Neural cell (in vitro differentiated cells): ENCODE results near the gene CAPN9. TPM values are rescaled to one million over a fixed set of nuclear protein-coding genes. Genes with fewer than 3 reads are reported as not detected.

Experiments used
- H2AFZ ChIP-seq: fragments of 200-600, 300-800 bp; sonication (generic), shearing (Covaris generic); 2 replicates; pipeline ENCODE4 v1.6.0; 2014; ENCODE audit warnings: low read depth, mild to moderate bottlenecking, antibody characterized with exemption, low read length, moderate library complexity
- H3F3A ChIP-seq: fragments of 200-600 bp; shearing (Covaris generic); 2 replicates; pipeline ENCODE4 v1.6.1; 2016; ENCODE audit warnings: mild to moderate bottlenecking, moderate library complexity, mixed read lengths, antibody characterized with exemption, low read length; ENCODE audit not compliant: insufficient read depth, poor library complexity, severe bottlenecking
- H3K27ac ChIP-seq: fragments of 200-600, 300-800 bp; sonication (generic), shearing (Covaris generic); 2 replicates; pipeline ENCODE4 v1.5.1; 2014; ENCODE audit warnings: mild to moderate bottlenecking, low read length, moderate library complexity
- H3K27me3 ChIP-seq: fragments of 300-800, 200-600 bp; sonication (generic), shearing (Covaris generic); 2 replicates; pipeline ENCODE4 v1.6.0; 2014; ENCODE audit warnings: mild to moderate bottlenecking, low read depth, low read length, moderate library complexity; ENCODE audit not compliant: insufficient read depth
- H3K36me3 ChIP-seq: fragments of 300-800, 200-600 bp; sonication (generic), shearing (Covaris generic); 2 replicates; pipeline ENCODE4 v1.5.1; 2014; ENCODE audit warnings: mild to moderate bottlenecking, antibody characterized with exemption, low read length, moderate library complexity; ENCODE audit not compliant: insufficient read depth
- H3K4me2 ChIP-seq: fragments of 300-800, 200-600 bp; sonication (generic), shearing (Covaris generic); 2 replicates; pipeline ENCODE4 v1.6.0; 2014; ENCODE audit warnings: mild to moderate bottlenecking, low read length
- H3K4me3 ChIP-seq: fragments of 300-800, 200-600 bp; sonication (generic), shearing (Covaris generic); 2 replicates; pipeline ENCODE4 v1.5.1; 2014; ENCODE audit warnings: mild to moderate bottlenecking, low read length, moderate library complexity
- H3K79me2 ChIP-seq: fragments of 200-600 bp; shearing (Covaris generic); replicated peaks from 2 replicates; pipeline ENCODE4 v1.6.0; 2014; ENCODE audit warnings: mild to moderate bottlenecking, low read length, moderate library complexity; ENCODE audit not compliant: insufficient read depth
- H3K9ac ChIP-seq: fragments of 300-800, 200-600 bp; sonication (generic), shearing (Covaris generic); 2 replicates; pipeline ENCODE4 v1.6.1; 2016; ENCODE audit warnings: mild to moderate bottlenecking, low read length, mixed read lengths
- H3K9me2 ChIP-seq: fragments of 200-600 bp; shearing (Covaris generic); 2 replicates; pipeline ENCODE4 v1.6.1; 2016; ENCODE audit warnings: mild to moderate bottlenecking, low read length, mixed read lengths; ENCODE audit not compliant: insufficient read depth
- H3K9me3 ChIP-seq: fragments of 200-600, 300-800 bp; sonication (generic), shearing (Covaris generic); 2 replicates; pipeline ENCODE4 v1.6.1; 2016; ENCODE audit warnings: mild to moderate bottlenecking, mixed run types, low read length, moderate library complexity, mixed read lengths
- H4K20me1 ChIP-seq: fragments of 200-600 bp; shearing (Covaris generic); 2 replicates; pipeline ENCODE4 v1.6.1; 2016; ENCODE audit warnings: mild to moderate bottlenecking, mixed run types; ENCODE audit not compliant: insufficient read depth
- EP300 ChIP-seq: fragments of 450-650 bp; conservative IDR thresholded peaks from 2 replicates; pipeline ENCODE4 v1.6.1; 2014; ENCODE audit warnings: antibody characterized with exemption, mild to moderate bottlenecking, moderate library complexity; ENCODE audit not compliant: poor library complexity, severe bottlenecking
- EZH2 ChIP-seq: fragments of 200-600, 300-800 bp; shearing (Covaris generic), sonication (generic); IDR thresholded peaks from 2 replicates; pipeline ENCODE4 v1.6.1; 2014; ENCODE audit warnings: antibody characterized with exemption, low read length, borderline replicate concordance, mild to moderate bottlenecking; ENCODE audit not compliant: insufficient read depth, poor library complexity, severe bottlenecking
- MXI1 ChIP-seq: fragments of 450-650 bp; conservative IDR thresholded peaks from 2 replicates; pipeline ENCODE4 v1.6.1; 2014; ENCODE audit warnings: antibody characterized with exemption, mild to moderate bottlenecking; ENCODE audit not compliant: poor library complexity, severe bottlenecking
- POLR2AphosphoS5 ChIP-seq: IDR thresholded peaks from 2 replicates; pipeline ENCODE4 v1.6.1; 2012
- RAD21 ChIP-seq: fragments of 450-650 bp; conservative IDR thresholded peaks from 2 replicates; pipeline ENCODE4 v1.6.1; 2014; ENCODE audit warnings: antibody characterized with exemption, mild to moderate bottlenecking, moderate library complexity
- SMC3 ChIP-seq: fragments of 450-650 bp; conservative IDR thresholded peaks from 2 replicates; pipeline ENCODE4 v1.6.1; 2014; ENCODE audit warnings: antibody characterized with exemption, mild to moderate bottlenecking, moderate library complexity; ENCODE audit not compliant: poor library complexity
- TAF1 ChIP-seq: IDR thresholded peaks from 2 replicates; pipeline ENCODE4 v1.6.1; 2012; ENCODE audit warnings: low read depth
- polyA plus RNA-seq: library from polyadenylated mRNA; depleted of rRNA; stranded (reverse); fragments of >200 nt; gene quantifications from 2 replicates; pipeline ENCODE4 v1.2.3, GENCODE V29; 2014
- TF ChIP-seq, protein P1 (sequence below): IDR thresholded peaks from 2 replicates; pipeline ENCODE4 v1.6.1; 2012; ENCODE audit warnings: borderline replicate concordance
- TF ChIP-seq, protein P2 (sequence below): fragments of 450-650 bp; IDR thresholded peaks from 2 replicates; pipeline ENCODE4 v1.5.1; 2014; ENCODE audit warnings: antibody characterized with exemption, mild to moderate bottlenecking, moderate library complexity; ENCODE audit not compliant: poor library complexity, severe bottlenecking

Gene CAPN9
- polyA plus RNA-seq, 1 donor from 2014 or later: 0.14 TPM

DNA sequence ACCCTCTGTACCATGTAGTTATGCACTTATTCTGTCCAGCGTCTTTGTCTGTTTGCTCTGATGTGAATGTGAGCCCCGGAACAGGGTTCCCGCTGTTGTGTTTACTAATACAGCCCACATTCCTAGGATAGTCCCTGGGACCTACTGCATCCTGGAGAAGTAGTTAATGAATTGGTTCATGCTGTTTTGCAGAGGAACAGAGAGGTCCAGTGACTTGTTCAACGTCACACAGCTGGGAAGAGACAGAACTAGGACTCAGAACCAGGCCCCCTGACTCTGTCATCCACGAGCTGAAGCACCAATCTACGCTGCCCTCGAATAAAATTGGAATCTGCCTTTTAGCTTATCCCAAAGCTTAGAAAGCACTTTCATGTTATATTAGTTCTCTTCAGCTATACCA is 34.0 kb upstream of the CAPN9 start:
- TF ChIP-seq TAF1: no peak
- TF ChIP-seq SMC3: no peak
- TF ChIP-seq EP300: no peak
- TF ChIP-seq EZH2: no peak
- no peak for TF ChIP-seq POLR2AphosphoS5
- no peak for TF ChIP-seq MXI1
- TF ChIP-seq RAD21: no peak
- TF ChIP-seq, protein P1, sequence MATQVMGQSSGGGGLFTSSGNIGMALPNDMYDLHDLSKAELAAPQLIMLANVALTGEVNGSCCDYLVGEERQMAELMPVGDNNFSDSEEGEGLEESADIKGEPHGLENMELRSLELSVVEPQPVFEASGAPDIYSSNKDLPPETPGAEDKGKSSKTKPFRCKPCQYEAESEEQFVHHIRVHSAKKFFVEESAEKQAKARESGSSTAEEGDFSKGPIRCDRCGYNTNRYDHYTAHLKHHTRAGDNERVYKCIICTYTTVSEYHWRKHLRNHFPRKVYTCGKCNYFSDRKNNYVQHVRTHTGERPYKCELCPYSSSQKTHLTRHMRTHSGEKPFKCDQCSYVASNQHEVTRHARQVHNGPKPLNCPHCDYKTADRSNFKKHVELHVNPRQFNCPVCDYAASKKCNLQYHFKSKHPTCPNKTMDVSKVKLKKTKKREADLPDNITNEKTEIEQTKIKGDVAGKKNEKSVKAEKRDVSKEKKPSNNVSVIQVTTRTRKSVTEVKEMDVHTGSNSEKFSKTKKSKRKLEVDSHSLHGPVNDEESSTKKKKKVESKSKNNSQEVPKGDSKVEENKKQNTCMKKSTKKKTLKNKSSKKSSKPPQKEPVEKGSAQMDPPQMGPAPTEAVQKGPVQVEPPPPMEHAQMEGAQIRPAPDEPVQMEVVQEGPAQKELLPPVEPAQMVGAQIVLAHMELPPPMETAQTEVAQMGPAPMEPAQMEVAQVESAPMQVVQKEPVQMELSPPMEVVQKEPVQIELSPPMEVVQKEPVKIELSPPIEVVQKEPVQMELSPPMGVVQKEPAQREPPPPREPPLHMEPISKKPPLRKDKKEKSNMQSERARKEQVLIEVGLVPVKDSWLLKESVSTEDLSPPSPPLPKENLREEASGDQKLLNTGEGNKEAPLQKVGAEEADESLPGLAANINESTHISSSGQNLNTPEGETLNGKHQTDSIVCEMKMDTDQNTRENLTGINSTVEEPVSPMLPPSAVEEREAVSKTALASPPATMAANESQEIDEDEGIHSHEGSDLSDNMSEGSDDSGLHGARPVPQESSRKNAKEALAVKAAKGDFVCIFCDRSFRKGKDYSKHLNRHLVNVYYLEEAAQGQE: no peak
- TF ChIP-seq, protein P2, sequence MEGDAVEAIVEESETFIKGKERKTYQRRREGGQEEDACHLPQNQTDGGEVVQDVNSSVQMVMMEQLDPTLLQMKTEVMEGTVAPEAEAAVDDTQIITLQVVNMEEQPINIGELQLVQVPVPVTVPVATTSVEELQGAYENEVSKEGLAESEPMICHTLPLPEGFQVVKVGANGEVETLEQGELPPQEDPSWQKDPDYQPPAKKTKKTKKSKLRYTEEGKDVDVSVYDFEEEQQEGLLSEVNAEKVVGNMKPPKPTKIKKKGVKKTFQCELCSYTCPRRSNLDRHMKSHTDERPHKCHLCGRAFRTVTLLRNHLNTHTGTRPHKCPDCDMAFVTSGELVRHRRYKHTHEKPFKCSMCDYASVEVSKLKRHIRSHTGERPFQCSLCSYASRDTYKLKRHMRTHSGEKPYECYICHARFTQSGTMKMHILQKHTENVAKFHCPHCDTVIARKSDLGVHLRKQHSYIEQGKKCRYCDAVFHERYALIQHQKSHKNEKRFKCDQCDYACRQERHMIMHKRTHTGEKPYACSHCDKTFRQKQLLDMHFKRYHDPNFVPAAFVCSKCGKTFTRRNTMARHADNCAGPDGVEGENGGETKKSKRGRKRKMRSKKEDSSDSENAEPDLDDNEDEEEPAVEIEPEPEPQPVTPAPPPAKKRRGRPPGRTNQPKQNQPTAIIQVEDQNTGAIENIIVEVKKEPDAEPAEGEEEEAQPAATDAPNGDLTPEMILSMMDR: no peak
- H3K9me3 ChIP-seq: no peaks in the 10 kb centered on the region
- no peaks in the 10 kb centered on the region for H4K20me1 ChIP-seq
- H3F3A ChIP-seq: no peaks in the 10 kb centered on the region
- no peaks in the 10 kb centered on the region for H3K79me2 ChIP-seq
- H3K4me3 ChIP-seq: no peak overlapping the region
- no peaks in the 10 kb centered on the region for H3K27me3 ChIP-seq
- no peak overlapping the region for H3K9ac ChIP-seq
- no peaks in the 10 kb centered on the region for H3K9me2 ChIP-seq
- H2AFZ ChIP-seq: no peak overlapping the region
- H3K27ac ChIP-seq: no peak overlapping the region
- no peaks in the 10 kb centered on the region for H3K36me3 ChIP-seq
- no peak overlapping the region for H3K4me2 ChIP-seq

DNA sequence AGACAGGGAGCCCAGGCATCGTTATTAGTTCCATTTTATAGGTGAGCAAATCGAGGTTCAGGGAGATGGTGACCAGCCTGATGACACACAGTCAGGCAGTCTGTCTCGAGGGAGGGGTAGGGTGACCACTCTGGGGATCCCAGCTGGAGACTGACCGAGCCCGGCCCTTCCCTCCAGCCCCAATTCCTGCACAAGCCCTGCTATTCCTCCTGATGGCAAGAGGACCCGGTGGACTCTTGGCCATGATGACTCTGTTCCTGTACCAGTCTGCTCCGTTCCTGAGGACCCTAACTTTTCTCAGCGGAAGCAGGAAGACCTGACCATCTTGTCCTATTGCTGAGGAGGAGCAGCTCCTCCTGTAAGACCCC is 33.7 kb upstream of the CAPN9 start:
- H3K4me2 ChIP-seq: no peak overlapping the region
- no peaks in the 10 kb centered on the region for H3K79me2 ChIP-seq

More for the DNA sequence above, 33.7 kb upstream of the CAPN9 start:
- Histone ChIP-seq H3K9me3 (no peaks in the 10 kb centered on the region), H4K20me1 (no peaks in the 10 kb centered on the region), H3K27ac (no peak overlapping the region), H3K9ac (no peak overlapping the region), H3K27me3 (no peaks in the 10 kb centered on the region), H2AFZ (no peak overlapping the region), H3K36me3 (no peaks in the 10 kb centered on the region), H3K4me3 (no peak overlapping the region), H3F3A (no peaks in the 10 kb centered on the region), H3K9me2 (no peaks in the 10 kb centered on the region)
- TF ChIP-seq POLR2AphosphoS5 (no peak), RAD21 (no peak), TAF1 (no peak), EP300 (no peak), EZH2 (no peak), MXI1 (no peak), SMC3 (no peak)
- TF ChIP-seq, protein P2: no peak
